Aorta (tissue), 4 donors: Measurements from ENCODE around the gene SRA1. TPM values are rescaled to one million over a fixed set of nuclear protein-coding genes. Genes with fewer than 3 reads are reported as not detected.

Source experiments
- microRNA-seq, 2 donors: library from miRNA; unstranded; fragments of <30 nt; microRNA quantifications; one replicate each; pipeline ENCODE4 v1.2.0, GENCODE V29; 2020
- polyA plus RNA-seq, 2 donors: library from polyadenylated mRNA; stranded (reverse); fragments of 200-250 nt; gene quantifications; one replicate each; pipeline ENCODE4 v1.2.3, GENCODE V29; 2013
- total RNA-seq, 2 donors: library from RNA; stranded (reverse); fragmentation: NEBNext Ultra II Directional; extraction: Animal tissue kit (Norgen Biotek cat#: 25700); gene quantifications; one replicate each; pipeline ENCODE4 v1.2.1, GENCODE V29; 2021
- donor health status: healthy with polysubstance abuse.
- donor health status: Bipolar disorder and iron deficiency.
- donor health status: DM: no; HTN: no; CAD: no.
- donor health status: DM: yes; HTN: yes; CAD: no.

The SRA1 gene
- total and polyA plus RNA-seq, 4 donors, result 23.2 to 49.6 (median 28.1) TPM

Small RNAs within 50 kb of the gene (microRNA-seq; reads per million reads assigned to microRNA genes)
- 0 reads per million in 2 donors for gene MIR6831

Other genes with a start within 250 kb of the SRA1 start
- gene HBEGF, start 210.9 kb downstream of the SRA1 start, total RNA-seq, result 10 to 100 TPM; 14.5 to 30.2 TPM
- 1 to 10 TPM; 2.0 to 2.3 TPM for gene HBEGF, start 210.9 kb downstream of the SRA1 start, polyA plus RNA-seq
- not detected for gene SLC4A9, start 197.3 kb downstream of the SRA1 start, total RNA-seq
- not detected for gene SLC4A9, start 197.3 kb downstream of the SRA1 start, polyA plus RNA-seq
- 100 to 1,000 TPM; 112 to 138 TPM for gene ANKHD1, start 155.6 kb downstream of the SRA1 start, total RNA-seq
- gene ANKHD1, start 155.6 kb downstream of the SRA1 start, polyA plus RNA-seq, result 10 to 100 TPM; 17.0 to 77.2 TPM
- gene EIF4EBP3, start 9.8 kb downstream of the SRA1 start, total RNA-seq, result 10 to 100 TPM in 1 of 2 donors, 1 to 10 TPM in 1; 5.4 to 14.2 TPM
- 10 to 100 TPM; 27.8 to 37.5 TPM for gene EIF4EBP3, start 9.8 kb downstream of the SRA1 start, polyA plus RNA-seq
- gene APBB3, start 7.1 kb upstream of the SRA1 start, total RNA-seq, result 10 to 100 TPM; 32.9 to 48.3 TPM
- 10 to 100 TPM; 10.9 to 66.9 TPM for gene APBB3, start 7.1 kb upstream of the SRA1 start, polyA plus RNA-seq
- 10 to 100 TPM; 38.9 to 43.4 TPM for gene SLC35A4, start 7.4 kb upstream of the SRA1 start, total RNA-seq
- gene SLC35A4, start 7.4 kb upstream of the SRA1 start, polyA plus RNA-seq, result 10 to 100 TPM; 24.9 to 25.5 TPM
- gene CD14, start 75.7 kb upstream of the SRA1 start, total RNA-seq, result 100 to 1,000 TPM; 104 to 205 TPM
- gene CD14, start 75.7 kb upstream of the SRA1 start, polyA plus RNA-seq, result 100 to 1,000 TPM in 1 of 2 donors, 10 to 100 TPM in 1; 34.9 to 115 TPM
- gene TMCO6, start 82.0 kb upstream of the SRA1 start, total RNA-seq, result 10 to 100 TPM in 1 of 2 donors, 1 to 10 TPM in 1; 8.6 to 11.9 TPM
- gene TMCO6, start 82.0 kb upstream of the SRA1 start, polyA plus RNA-seq, result 1 to 10 TPM; 2.9 to 9.4 TPM
- gene NDUFA2, start 90.2 kb upstream of the SRA1 start, total RNA-seq, result 10 to 100 TPM; 32.1 to 35.0 TPM
- gene NDUFA2, start 90.2 kb upstream of the SRA1 start, polyA plus RNA-seq, result 100 to 1,000 TPM; 114 to 198 TPM
- gene IK, start 90.4 kb upstream of the SRA1 start, total RNA-seq, result 10 to 100 TPM; 78.4 to 79.1 TPM
- 100 to 1,000 TPM in 1 of 2 donors, 10 to 100 TPM in 1; 90.3 to 104 TPM for gene IK, start 90.4 kb upstream of the SRA1 start, polyA plus RNA-seq
- 10 to 100 TPM; 18.5 to 21.3 TPM for gene WDR55, start 107.4 kb upstream of the SRA1 start, total RNA-seq
- gene WDR55, start 107.4 kb upstream of the SRA1 start, polyA plus RNA-seq, result 10 to 100 TPM in 1 of 2 donors, 1 to 10 TPM in 1; 9.5 to 22.0 TPM
- gene DND1, start 116.1 kb upstream of the SRA1 start, total RNA-seq, result 1 to 10 TPM in 1 of 2 donors, under 1 TPM in 1; 0.84 to 1.3 TPM
- gene DND1, start 116.1 kb upstream of the SRA1 start, polyA plus RNA-seq, result 1 to 10 TPM in 1 of 2 donors, not detected in 1; 2.1 TPM
- gene HARS1, start 133.9 kb upstream of the SRA1 start, total RNA-seq, result 10 to 100 TPM; 48.6 to 49.3 TPM
- gene HARS1, start 133.9 kb upstream of the SRA1 start, polyA plus RNA-seq, result 10 to 100 TPM; 35.1 to 74.6 TPM
- gene HARS2, start 134.0 kb upstream of the SRA1 start, total RNA-seq, result 10 to 100 TPM; 21.3 to 33.0 TPM
- gene HARS2, start 134.0 kb upstream of the SRA1 start, polyA plus RNA-seq, result 10 to 100 TPM; 14.4 to 27.6 TPM
- 10 to 100 TPM; 39.0 to 41.4 TPM for gene ZMAT2, start 143.0 kb upstream of the SRA1 start, total RNA-seq
- gene ZMAT2, start 143.0 kb upstream of the SRA1 start, polyA plus RNA-seq, result 100 to 1,000 TPM in 1 of 2 donors, 10 to 100 TPM in 1; 70.6 to 143 TPM
- not detected for gene PCDHA1, start 228.7 kb upstream of the SRA1 start, total RNA-seq
- not detected for gene PCDHA1, start 228.7 kb upstream of the SRA1 start, polyA plus RNA-seq
- under 1 TPM; 0.13 to 0.24 TPM for gene PCDHA2, start 237.4 kb upstream of the SRA1 start, total RNA-seq
- gene PCDHA2, start 237.4 kb upstream of the SRA1 start, polyA plus RNA-seq, result not detected
- gene PCDHA3, start 243.6 kb upstream of the SRA1 start, total RNA-seq, result under 1 TPM; 0.33 to 0.36 TPM
- under 1 TPM; 0.25 to 0.38 TPM for gene PCDHA3, start 243.6 kb upstream of the SRA1 start, polyA plus RNA-seq
- gene PCDHA4, start 249.6 kb upstream of the SRA1 start, total RNA-seq, result under 1 TPM; 0.78 to 0.90 TPM
- under 1 TPM in 1 of 2 donors, not detected in 1; 0.05 TPM for gene PCDHA4, start 249.6 kb upstream of the SRA1 start, polyA plus RNA-seq